CD14-positive monocyte (primary cell): ENCODE data around the gene TARM1. TPM values are rescaled to one million over a fixed set of nuclear protein-coding genes. Genes with fewer than 3 reads are reported as not detected.
"Not testable (repeated sequence)": the region's sequence is repeated elsewhere in the genome, so short reads cannot be mapped to it uniquely, and the experiment has no call there.

ENCODE experiments used
- DNase-seq, 3 donors: peaks; one replicate each; pipeline ENCODE4 v3.0.0-alpha.2; 2011 to 2022
- H2AFZ ChIP-seq: 2 replicates; pipeline ENCODE4 v1.6.0; 2012; ENCODE audit warnings: mild to moderate bottlenecking, low read depth, low read length, inconsistent platforms; ENCODE audit not compliant: insufficient read depth, poor library complexity, severe bottlenecking
- H3K27ac ChIP-seq, 2 donors: 1 replicate in 1 of 2; 2 replicates in 1 of 2; pipeline ENCODE4 v1.5.1; 2012 to 2013; ENCODE audit warnings: low read length in 2 of 2, control low read depth in 1 of 2, inconsistent platforms in 1 of 2, low read depth in 1 of 2, mild to moderate bottlenecking in 1 of 2
- H3K27me3 ChIP-seq, 2 donors: one replicate each; pipeline versions ENCODE4 v1.6.0 to v1.6.1; 2011 to 2013; ENCODE audit warnings: low read length in 2 of 2; ENCODE audit not compliant: control insufficient read depth in 2 of 2, insufficient read depth in 2 of 2
- H3K36me3 ChIP-seq, 2 donors: replicated peaks in 1 of 2; 1 replicate in 1 of 2; 2 replicates in 1 of 2; pipeline versions ENCODE4 v1.5.1 to v1.6.1; 2012 to 2013; ENCODE audit warnings: low read length in 2 of 2, control low read depth in 1 of 2, inconsistent platforms in 1 of 2, mild to moderate bottlenecking in 1 of 2; ENCODE audit not compliant: insufficient read depth in 2 of 2, control insufficient read depth in 1 of 2
- H3K4me1 ChIP-seq, 2 donors: 1 replicate in 1 of 2; 2 replicates in 1 of 2; pipeline versions ENCODE4 v1.5.1 to v1.6.1; 2012 to 2013; ENCODE audit warnings: low read length in 2 of 2, control low read depth in 1 of 2, inconsistent platforms in 1 of 2, mild to moderate bottlenecking in 1 of 2, moderate library complexity in 1 of 2; ENCODE audit not compliant: insufficient read depth in 2 of 2, control insufficient read depth in 1 of 2
- H3K4me2 ChIP-seq: replicated peaks from 2 replicates; pipeline ENCODE3; 2012; ENCODE audit warnings: low read length, moderate library complexity, mild to moderate bottlenecking; ENCODE audit not compliant: poor library complexity, severe bottlenecking; ENCODE audit errors: extremely low read depth
- H3K4me3 ChIP-seq, 3 experiments: fragments of 200-600 bp in 1 of 3; sonication (generic) in 1 of 3; replicated peaks in 1 of 3; 1 replicate in 2 of 3; 2 replicates in 1 of 3; pipeline ENCODE4 v1.5.1; 2011 to 2013; ENCODE audit warnings: low read length in 3 of 3, mild to moderate bottlenecking in 3 of 3, control low read depth in 2 of 3, low read depth in 2 of 3, inconsistent platforms in 1 of 3, moderate library complexity in 1 of 3
- H3K79me2 ChIP-seq: 2 replicates; pipeline ENCODE4 v1.6.0; 2012; ENCODE audit warnings: mild to moderate bottlenecking, control low read depth, inconsistent platforms, low read length, moderate library complexity; ENCODE audit not compliant: insufficient read depth
- H3K9ac ChIP-seq: 2 replicates; pipeline ENCODE4 v1.6.0; 2017; ENCODE audit warnings: low read length, mild to moderate bottlenecking; ENCODE audit not compliant: insufficient read depth, poor library complexity, severe bottlenecking
- H3K9me3 ChIP-seq, 2 donors: replicated peaks in 1 of 2; 1 replicate in 1 of 2; 2 replicates in 1 of 2; pipeline versions ENCODE4 v1.5.1 to v1.6.1; 2012 to 2013; ENCODE audit warnings: low read length in 2 of 2, control low read depth in 1 of 2; ENCODE audit not compliant: control insufficient read depth in 1 of 2, insufficient read depth in 1 of 2
- H4K20me1 ChIP-seq: 2 replicates; pipeline ENCODE4 v1.6.0; 2012; ENCODE audit warnings: mild to moderate bottlenecking, low read length, control low read depth, moderate library complexity; ENCODE audit not compliant: insufficient read depth
- H3K27ac Mint-ChIP-seq, 7 donors: one replicate each; pipeline ENCODE4 v1.8.0; 2020; ENCODE audit warnings: mild to moderate bottlenecking in 7 of 7, mixed read lengths in 7 of 7, moderate library complexity in 6 of 7, inconsistent platforms in 2 of 7
- H3K27me3 Mint-ChIP-seq, 3 donors: one replicate each; pipeline ENCODE4 v1.8.0; 2021 to 2022; ENCODE audit warnings: low read depth in 3 of 3, mild to moderate bottlenecking in 3 of 3, mixed read lengths in 3 of 3, moderate library complexity in 3 of 3, inconsistent platforms in 1 of 3
- H3K36me3 Mint-ChIP-seq, 2 donors: one replicate each; pipeline ENCODE4 v1.8.0; 2020; ENCODE audit warnings: mixed read lengths in 2 of 2, inconsistent platforms in 1 of 2, mild to moderate bottlenecking in 1 of 2
- H3K4me1 Mint-ChIP-seq: one replicate; pipeline ENCODE4 v1.8.0; 2020; ENCODE audit warnings: mild to moderate bottlenecking, mixed read lengths
- H3K4me3 Mint-ChIP-seq, 2 donors: one replicate each; pipeline ENCODE4 v1.8.0; 2020; ENCODE audit warnings: mild to moderate bottlenecking in 2 of 2, mixed read lengths in 2 of 2, moderate library complexity in 1 of 2
- H3K9me3 Mint-ChIP-seq, 7 donors: one replicate each; pipeline ENCODE4 v1.8.0; 2020 to 2022; ENCODE audit warnings: mixed read lengths in 7 of 7, mild to moderate bottlenecking in 6 of 7, moderate library complexity in 6 of 7, inconsistent platforms in 2 of 7
- CTCF ChIP-seq: fragments of 200-600 bp; IDR thresholded peaks from one replicate; pipeline ENCODE4 v1.8.0; 2022; ENCODE audit warnings: antibody characterized with exemption, mild to moderate bottlenecking
- whole genome bisulfite sequencing: methylation state at CpG from one replicate; pipeline ENCODE4 v1.1.5; 2013; ENCODE audit warnings: missing lambda C conversion rate; ENCODE audit not compliant: insufficient coverage; 5-methylcytosine and 5-hydroxymethylcytosine counted together
- intact Hi-C, 2 donors: fragments of 100-400 bp; cut with micrococcal nuclease; formaldehyde crosslinking; loops; one replicate each; pipeline versions ENCODE4 v1.15.0 to v1.15.1; 2023
- polyA plus RNA-seq, 3 donors: library from polyadenylated mRNA; depleted of rRNA in 1 of 3; unstranded in 2 of 3; stranded (reverse) in 1 of 3; fragments of 300-500 nt in 2 of 3; fragments of >200 nt in 1 of 3; fragmentation: Illumina TruSeq in 2 of 3; gene quantifications; 1 replicate in 2 of 3; 2 replicates in 1 of 3; pipeline ENCODE4 v1.2.3, GENCODE V29; 2012 to 2021

Gene TARM1
- polyA plus RNA-seq, 3 donors: 0.89 to 1.2 TPM; not detected in 1

- not testable (repeated sequence) for H3K27me3 Mint-ChIP-seq, H3K9me3 ChIP-seq, H3K27me3 ChIP-seq
- H4K20me1 ChIP-seq: peaks cover 31% of the 10 kb centered on the region
- Mint-ChIP-seq H3K27ac (peak overlapping the region in 6 of 7 donors; percentile 76 to 94 (median 90)), H3K9me3 (peaks cover 0 to 13% (median 5%) of the 10 kb centered on the region in 7 donors), H3K4me1 (peaks cover 53% of the 10 kb centered on the region), H3K4me3 (peak overlapping the region; percentile 81 to 96), H3K36me3 (peaks cover 18 to 35% of the 10 kb centered on the region in 2 donors)
- intact Hi-C loops: loop anchor here in 1 of 2 donors (10.0 kb wide), 1 partner anchor 51 kb away; no protein-coding TSS in a partner anchor
- DNase-seq: peak; percentile 35 to 51 (median 46)
- H3K4me1 ChIP-seq: peaks cover 62 to 69% of the 10 kb centered on the region in 2 donors
- H2AFZ ChIP-seq: peak overlapping the region; percentile 64
- peak overlapping the region; percentile 17 to 92 (median 26) for H3K4me3 ChIP-seq
- H3K27ac ChIP-seq: peak overlapping the region in 1 of 2 donors; percentile 80
- H3K4me2 ChIP-seq: peak overlapping the region; percentile 72
- peaks cover 8 to 16% of the 10 kb centered on the region in 2 donors for H3K36me3 ChIP-seq
- WGBS: 2% methylated on average over 46 of the region's 46 CpGs
- peaks cover 57% of the 10 kb centered on the region for H3K79me2 ChIP-seq
- peak overlapping the region; percentile 66 for H3K9ac ChIP-seq
Measured at GRCh38 chr19:54095859-54096616, 14.9 kb upstream of the TARM1 start.

GRCh38 chr19:54095136-54095858, 14.1 kb upstream of the TARM1 start:
- 72% methylated on average over 22 of the region's 22 CpGs for WGBS
- Histone ChIP-seq H3K9ac (no peak overlapping the region), H3K27ac (no peak overlapping the region)

More at GRCh38 chr19:54095136-54095858, 14.1 kb upstream of the TARM1 start:
- intact Hi-C loops: loop anchor here in 1 of 2 donors (10.0 kb wide), 1 partner anchor 50 kb away; no protein-coding TSS in a partner anchor
- no peak overlapping the region for H3K27ac Mint-ChIP-seq
- Histone ChIP-seq H2AFZ (no peak overlapping the region), H3K4me3 (peak overlapping the region in 1 of 3 experiments; percentile 92), H3K4me1 (peaks cover 56 to 62% of the 10 kb centered on the region in 2 donors), H3K79me2 (peaks cover 49% of the 10 kb centered on the region), H3K4me2 (peak overlapping the region; percentile 72), H3K27me3 (no peaks in the 10 kb centered on the region), H3K9me3 (peaks cover 5 to 9% of the 10 kb centered on the region in 2 donors), H3K36me3 (peaks cover 8 to 16% of the 10 kb centered on the region in 2 donors), H4K20me1 (peaks cover 31% of the 10 kb centered on the region)
- TF ChIP-seq CTCF: no peak
- peak overlapping the region in 1 of 2 donors; percentile 92 for H3K4me3 Mint-ChIP-seq
- H3K27me3 Mint-ChIP-seq: peaks cover 0 to 11% (median 8%) of the 10 kb centered on the region in 3 donors
- H3K9me3 Mint-ChIP-seq: peaks cover 0 to 13% (median 7%) of the 10 kb centered on the region in 7 donors
- peaks cover 46% of the 10 kb centered on the region for H3K4me1 Mint-ChIP-seq
- DNase-seq: no peak
- peaks cover 18 to 35% of the 10 kb centered on the region in 2 donors for H3K36me3 Mint-ChIP-seq
